ENCODE data around the gene APBA2. TPM values are rescaled to one million over a fixed set of nuclear protein-coding genes. Genes with fewer than 3 reads are reported as not detected.

Gene APBA2
- total RNA-seq, 1 donor from 2014 or later, result 35.8 TPM

- peaks cover 3% of the 10 kb centered on the region for H3K27me3 Mint-ChIP-seq (ENCODE audit: insufficient read depth, low read depth)
- H3K4me2 ChIP-seq, result no peak overlapping the region
- no peak overlapping the region for H3K9ac ChIP-seq
- peaks cover 47% of the 10 kb centered on the region for H4K20me1 ChIP-seq (ENCODE audit: low read depth)
- H3K27me3 ChIP-seq, result no peaks in the 10 kb centered on the region
- no peak overlapping the region for H3K27ac ChIP-seq
- H3K4me1 Mint-ChIP-seq, result peaks cover 17% of the 10 kb centered on the region
- H3K4me3 ChIP-seq, result no peak overlapping the region
- no peaks in the 10 kb centered on the region for H3K9me3 Mint-ChIP-seq
- peaks cover 6% of the 10 kb centered on the region for H3K4me1 ChIP-seq
- no peak overlapping the region for H3K4me3 Mint-ChIP-seq
- H2AFZ ChIP-seq (replicated peaks), result no peak overlapping the region
- H3F3A ChIP-seq (ENCODE audit: low read depth), result peaks cover 11% of the 10 kb centered on the region
- no peaks in the 10 kb centered on the region for H3K36me3 ChIP-seq
- TF ChIP-seq EZH2phosphoT487 (IDR thresholded peaks at IDR 0.05) (no peak), CTCF (IDR thresholded peaks at IDR 0.05) (no peak), EZH2 (IDR thresholded peaks at IDR 0.05) (no peak)
- H3K79me2 ChIP-seq (ENCODE audit: low read depth), result peaks cover 20% of the 10 kb centered on the region
- H3K9me3 ChIP-seq (ENCODE audit: low read depth), result no peaks in the 10 kb centered on the region
- H3K27ac Mint-ChIP-seq, result no peak overlapping the region
- DNase-seq (ENCODE audit: low spot score), result no peak
- peaks cover 19% of the 10 kb centered on the region for H3K36me3 Mint-ChIP-seq
Measured at GRCh38 chr15:28919679-28920655, 34.2 kb downstream of the APBA2 start.

DNA sequence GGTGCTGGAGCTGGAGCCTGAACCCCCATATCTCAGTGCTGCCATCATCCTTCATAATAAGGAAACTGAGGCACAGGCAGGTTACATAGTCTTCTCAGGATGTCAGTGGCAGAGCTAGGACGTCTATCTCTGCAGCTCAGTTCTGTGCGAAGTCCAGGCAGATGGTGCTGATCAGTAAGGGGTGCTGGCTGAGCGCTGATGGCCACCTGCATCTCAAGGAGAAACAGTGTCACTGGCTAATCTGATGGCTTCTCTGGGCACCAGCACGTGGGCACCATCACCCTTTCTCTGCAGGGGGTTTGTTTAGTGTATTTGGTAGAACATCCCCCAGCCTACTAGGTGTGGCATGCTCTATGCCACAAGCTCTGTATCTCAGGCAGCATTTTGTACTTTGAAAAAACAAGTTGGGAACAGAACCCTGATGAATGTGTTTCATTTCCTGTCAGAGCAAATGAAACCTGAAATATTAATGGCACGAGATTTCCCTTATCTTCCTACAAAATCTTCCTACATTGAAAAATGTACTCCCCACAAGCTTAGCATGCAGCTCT is 35.1 kb downstream of the APBA2 start:
- H3K27ac ChIP-seq, result no peak overlapping the region
- H3K4me1 Mint-ChIP-seq, result peaks cover 17% of the 10 kb centered on the region
- H3K4me2 ChIP-seq, result no peak overlapping the region

DNA sequence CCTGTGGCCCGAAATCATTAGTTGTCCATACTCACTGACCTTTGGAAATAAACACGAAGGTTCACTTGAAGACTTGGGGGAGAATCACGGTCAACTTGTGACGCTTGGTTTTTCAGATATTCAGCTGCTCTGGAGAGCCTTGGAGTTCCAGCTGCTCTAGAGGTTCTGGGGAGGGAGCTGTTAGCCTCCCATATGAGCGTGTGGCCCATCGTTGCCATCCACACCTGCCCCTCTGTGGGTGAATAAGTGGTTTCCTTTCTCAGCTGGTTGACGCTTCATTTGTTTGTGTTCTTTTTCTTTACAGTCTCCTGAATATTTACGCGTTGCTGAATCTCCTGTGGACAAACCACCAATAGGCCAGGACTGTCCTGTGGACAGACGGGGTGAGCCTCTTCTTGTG is 35.6 kb downstream of the APBA2 start:
- Histone ChIP-seq H3K4me1 (peaks cover 6% of the 10 kb centered on the region), H3K36me3 (no peaks in the 10 kb centered on the region), H3K4me3 (no peak overlapping the region), H3F3A (ENCODE audit: low read depth) (peaks cover 11% of the 10 kb centered on the region), H3K27me3 (no peaks in the 10 kb centered on the region), H3K27ac (no peak overlapping the region), H3K4me2 (no peak overlapping the region), H4K20me1 (ENCODE audit: low read depth) (peaks cover 47% of the 10 kb centered on the region), H3K9me3 (ENCODE audit: low read depth) (no peaks in the 10 kb centered on the region), H3K79me2 (ENCODE audit: low read depth) (peaks cover 22% of the 10 kb centered on the region), H3K9ac (no peak overlapping the region), H2AFZ (replicated peaks) (no peak overlapping the region)
- DNase-seq (ENCODE audit: low spot score), result no peak
- peaks cover 25% of the 10 kb centered on the region for H3K36me3 Mint-ChIP-seq
- H3K27ac Mint-ChIP-seq, result no peak overlapping the region
- no peaks in the 10 kb centered on the region for H3K9me3 Mint-ChIP-seq
- H3K27me3 Mint-ChIP-seq (ENCODE audit: insufficient read depth, low read depth), result peaks cover 3% of the 10 kb centered on the region
- H3K4me3 Mint-ChIP-seq, result no peak overlapping the region
- H3K4me1 Mint-ChIP-seq, result peaks cover 17% of the 10 kb centered on the region
- TF ChIP-seq CTCF (IDR thresholded peaks at IDR 0.05), result no peak
- TF ChIP-seq EZH2 (IDR thresholded peaks at IDR 0.05), result no peak
- no peak for TF ChIP-seq EZH2phosphoT487 (IDR thresholded peaks at IDR 0.05)

More for the DNA sequence above, 35.1 kb downstream of the APBA2 start:
- Histone ChIP-seq H3K27me3 (no peaks in the 10 kb centered on the region), H3K4me3 (no peak overlapping the region), H3K9me3 (ENCODE audit: low read depth) (no peaks in the 10 kb centered on the region), H3F3A (ENCODE audit: low read depth) (peaks cover 11% of the 10 kb centered on the region), H3K9ac (no peak overlapping the region), H4K20me1 (ENCODE audit: low read depth) (peaks cover 47% of the 10 kb centered on the region), H3K36me3 (no peaks in the 10 kb centered on the region), H3K4me1 (peaks cover 6% of the 10 kb centered on the region), H2AFZ (replicated peaks) (no peak overlapping the region), H3K79me2 (ENCODE audit: low read depth) (peaks cover 20% of the 10 kb centered on the region)
- no peak overlapping the region for H3K4me3 Mint-ChIP-seq
- TF ChIP-seq EZH2phosphoT487 (IDR thresholded peaks at IDR 0.05) (no peak), CTCF (IDR thresholded peaks at IDR 0.05) (no peak), EZH2 (IDR thresholded peaks at IDR 0.05) (no peak)
- no peak for DNase-seq (ENCODE audit: low spot score)
- H3K9me3 Mint-ChIP-seq, result no peaks in the 10 kb centered on the region
- H3K27ac Mint-ChIP-seq, result no peak overlapping the region
- H3K27me3 Mint-ChIP-seq (ENCODE audit: insufficient read depth, low read depth), result peaks cover 3% of the 10 kb centered on the region
- peaks cover 20% of the 10 kb centered on the region for H3K36me3 Mint-ChIP-seq
